ENCODE data around the gene PTPRJ.

PTPRJ gene

DNA sequence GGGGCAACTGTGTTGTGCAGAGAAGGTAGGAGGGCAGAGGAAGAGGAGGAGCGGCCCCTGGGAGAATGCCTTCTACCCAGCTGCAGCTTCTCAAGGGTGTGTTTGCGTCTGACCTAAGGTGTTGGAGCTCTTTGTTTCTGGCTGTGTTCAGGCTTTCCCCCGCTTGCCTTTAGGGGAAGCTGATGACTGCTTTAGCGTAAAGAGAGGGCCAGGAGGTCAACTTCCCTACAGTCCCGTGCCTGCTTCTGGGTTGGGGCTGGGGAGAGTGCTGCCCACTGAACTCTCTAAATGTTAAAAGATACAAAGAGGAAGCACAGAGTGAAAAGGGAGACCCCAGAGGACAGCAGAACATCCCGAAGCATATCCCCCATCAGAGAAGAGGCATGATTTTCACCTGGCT, 99.2 kb downstream of the PTPRJ start:
- Histone ChIP-seq H3K4me3 (ENCODE audit: low read depth, low read length) (no peak overlapping the region), H3K9me3 (ENCODE audit: control insufficient read depth, insufficient read depth, low read depth, low read length) (no peaks in the 10 kb centered on the region), H3K4me1 (ENCODE audit: control insufficient read depth, insufficient read depth, low read length) (0 out of 2 replicates have a peak, but pooled peaks cover 3% of the 10 kb centered on the region), H3K27me3 (ENCODE audit: control insufficient read depth, insufficient read depth, low read length) (no peaks in the 10 kb centered on the region), H3K9ac (ENCODE audit: low read length) (no peak overlapping the region), H3K27ac (ENCODE audit: low read depth, low read length) (no peak overlapping the region), H3K36me3 (ENCODE audit: control insufficient read depth, insufficient read depth, low read length) (no peaks in the 10 kb centered on the region)

DNA sequence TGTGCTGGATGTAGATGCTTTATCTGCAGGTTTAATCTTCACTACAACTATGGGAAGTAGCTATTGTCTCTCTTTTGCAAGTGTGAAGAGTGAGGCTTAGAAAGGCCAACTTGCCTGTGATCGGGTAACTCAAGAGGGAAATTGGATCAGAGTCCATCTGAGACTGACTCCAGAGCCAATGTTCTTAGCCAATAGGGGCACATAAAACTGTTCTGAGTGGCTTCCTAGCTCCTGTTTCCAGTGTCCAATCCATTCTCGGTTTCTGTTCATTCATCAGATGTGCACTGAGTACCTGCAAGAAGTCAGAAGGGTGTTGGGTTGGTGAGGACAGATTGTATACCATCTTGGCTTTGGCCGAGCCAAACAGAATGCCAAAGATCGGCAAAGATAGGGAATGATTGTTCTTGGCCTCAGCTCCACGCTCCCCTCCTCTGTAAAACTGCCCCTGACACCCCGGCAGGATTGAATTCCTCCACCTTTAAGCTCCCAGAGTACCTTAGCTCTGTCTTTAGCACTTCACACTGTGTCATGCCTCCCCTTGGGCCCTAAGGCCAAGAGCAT, 100.0 kb downstream of the PTPRJ start:
- Histone ChIP-seq H3K27ac (ENCODE audit: low read depth, low read length) (no peak overlapping the region), H3K36me3 (ENCODE audit: control insufficient read depth, insufficient read depth, low read length) (no peaks in the 10 kb centered on the region), H3K9ac (ENCODE audit: low read length) (no peak overlapping the region)

DNA sequence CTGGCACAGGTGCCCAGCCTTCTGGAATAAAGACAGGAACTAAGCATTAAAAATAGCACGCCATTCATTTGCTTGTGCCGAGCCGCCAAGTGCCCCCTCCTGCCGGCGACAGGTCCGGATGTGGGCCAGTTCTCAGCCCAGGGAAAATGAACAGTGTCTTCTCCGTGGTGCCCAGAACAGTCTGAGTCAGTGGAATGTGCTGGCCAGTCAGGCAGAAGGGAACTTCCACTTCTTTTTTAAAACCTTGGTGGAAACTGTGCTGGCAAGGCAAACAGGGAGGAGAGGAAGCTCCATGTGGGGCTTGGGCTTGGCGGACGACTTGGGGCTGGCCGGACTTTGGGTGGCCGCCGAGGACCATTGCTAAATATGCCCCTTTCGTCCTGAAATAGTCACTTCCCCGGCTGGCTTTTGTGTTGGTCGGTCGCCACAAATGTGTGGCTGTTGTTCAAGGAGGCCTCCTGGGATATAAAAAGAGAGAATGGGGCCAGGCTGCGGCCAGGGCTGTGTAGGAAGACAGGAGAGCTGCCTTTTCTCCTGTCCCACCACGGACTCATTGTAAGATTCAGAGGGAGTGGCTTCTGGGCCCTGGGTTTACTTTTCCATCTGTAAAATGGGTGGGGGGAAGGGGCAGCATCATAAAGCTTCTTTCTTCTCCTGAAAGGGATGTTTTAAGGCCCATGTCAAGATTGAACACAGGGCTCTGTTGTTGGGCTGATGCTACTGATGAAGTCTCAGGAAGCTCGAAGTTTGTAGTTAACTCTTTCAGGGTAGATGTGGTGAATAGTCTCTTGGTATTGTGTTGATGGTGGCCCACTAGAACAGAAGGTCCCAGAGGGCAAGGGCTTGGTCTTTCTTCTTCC, 101.0 kb downstream of the PTPRJ start:
- no peaks in the 10 kb centered on the region for H3K4me1 ChIP-seq (ENCODE audit: control insufficient read depth, insufficient read depth, low read length)
- no peak overlapping the region for H3K9ac ChIP-seq (ENCODE audit: low read length)
- H3K4me3 ChIP-seq (ENCODE audit: low read depth, low read length): no peak overlapping the region
- no peak overlapping the region for H3K27ac ChIP-seq (ENCODE audit: low read depth, low read length)
- H3K27me3 ChIP-seq (ENCODE audit: control insufficient read depth, insufficient read depth, low read length): no peaks in the 10 kb centered on the region
- no peaks in the 10 kb centered on the region for H3K9me3 ChIP-seq (ENCODE audit: control insufficient read depth, insufficient read depth, low read depth, low read length)
- no peaks in the 10 kb centered on the region for H3K36me3 ChIP-seq (ENCODE audit: control insufficient read depth, insufficient read depth, low read length)

More for the DNA sequence above, 100.0 kb downstream of the PTPRJ start:
- no peaks in the 10 kb centered on the region for H3K27me3 ChIP-seq (ENCODE audit: control insufficient read depth, insufficient read depth, low read length)
- 0 out of 2 replicates have a peak, but pooled peaks cover 3% of the 10 kb centered on the region for H3K4me1 ChIP-seq (ENCODE audit: control insufficient read depth, insufficient read depth, low read length)
- no peak overlapping the region for H3K4me3 ChIP-seq (ENCODE audit: low read depth, low read length)
- H3K9me3 ChIP-seq (ENCODE audit: control insufficient read depth, insufficient read depth, low read depth, low read length): no peaks in the 10 kb centered on the region

DNA sequence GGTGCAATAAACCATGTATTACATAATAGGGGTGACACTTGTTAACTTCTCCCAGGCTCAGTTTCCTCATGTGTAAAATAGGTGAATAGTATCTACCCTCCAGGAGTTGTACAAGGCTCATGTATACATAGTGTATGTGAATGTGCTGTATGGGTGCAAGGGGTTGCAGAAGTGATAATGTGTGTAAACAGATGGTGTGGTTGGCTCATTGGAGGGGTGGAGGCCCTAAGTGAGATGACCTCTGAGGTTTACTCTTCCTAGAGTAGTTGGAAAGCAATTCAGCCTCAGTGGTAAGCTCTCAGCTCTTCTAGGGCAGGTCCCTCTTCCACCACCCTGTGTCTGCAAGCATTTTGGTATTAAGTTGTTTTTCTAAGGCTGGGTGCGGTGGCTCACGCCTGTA, 102.4 kb downstream of the PTPRJ start:
- Histone ChIP-seq H3K27ac (ENCODE audit: low read depth, low read length) (no peak overlapping the region), H3K9me3 (ENCODE audit: control insufficient read depth, insufficient read depth, low read depth, low read length) (no peaks in the 10 kb centered on the region)

DNA sequence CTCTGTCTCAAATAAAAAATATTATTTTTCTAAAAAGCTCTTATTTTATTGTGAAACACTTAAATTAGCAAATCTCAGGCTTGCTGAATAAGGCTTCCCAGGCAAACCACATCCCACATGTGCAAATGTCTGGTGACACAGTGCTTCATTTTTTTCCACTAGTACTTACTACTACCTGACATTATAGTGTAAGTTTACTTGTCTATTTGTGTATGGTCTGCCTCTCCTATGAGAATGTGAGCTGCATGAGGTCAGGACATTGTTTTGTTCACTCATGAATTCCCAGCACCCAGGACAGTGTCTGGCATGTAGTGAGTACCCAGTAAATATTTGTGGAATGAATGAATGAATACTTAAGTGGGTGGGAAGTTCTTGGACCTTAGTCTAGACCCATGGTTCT, 103.1 kb downstream of the PTPRJ start:
- Histone ChIP-seq H3K9me3 (ENCODE audit: control insufficient read depth, insufficient read depth, low read depth, low read length) (no peaks in the 10 kb centered on the region), H3K9ac (ENCODE audit: low read length) (no peak overlapping the region), H3K27ac (ENCODE audit: low read depth, low read length) (no peak overlapping the region), H3K36me3 (ENCODE audit: control insufficient read depth, insufficient read depth, low read length) (no peaks in the 10 kb centered on the region), H3K4me1 (ENCODE audit: control insufficient read depth, insufficient read depth, low read length) (peaks cover 5% of the 10 kb centered on the region), H3K4me3 (ENCODE audit: low read depth, low read length) (no peak overlapping the region), H3K27me3 (ENCODE audit: control insufficient read depth, insufficient read depth, low read length) (no peaks in the 10 kb centered on the region)

More for the DNA sequence above, 102.4 kb downstream of the PTPRJ start:
- H3K9ac ChIP-seq (ENCODE audit: low read length): no peak overlapping the region
- no peak overlapping the region for H3K4me3 ChIP-seq (ENCODE audit: low read depth, low read length)
- no peaks in the 10 kb centered on the region for H3K36me3 ChIP-seq (ENCODE audit: control insufficient read depth, insufficient read depth, low read length)
- H3K27me3 ChIP-seq (ENCODE audit: control insufficient read depth, insufficient read depth, low read length): no peaks in the 10 kb centered on the region
- H3K4me1 ChIP-seq (ENCODE audit: control insufficient read depth, insufficient read depth, low read length): no peaks in the 10 kb centered on the region

DNA sequence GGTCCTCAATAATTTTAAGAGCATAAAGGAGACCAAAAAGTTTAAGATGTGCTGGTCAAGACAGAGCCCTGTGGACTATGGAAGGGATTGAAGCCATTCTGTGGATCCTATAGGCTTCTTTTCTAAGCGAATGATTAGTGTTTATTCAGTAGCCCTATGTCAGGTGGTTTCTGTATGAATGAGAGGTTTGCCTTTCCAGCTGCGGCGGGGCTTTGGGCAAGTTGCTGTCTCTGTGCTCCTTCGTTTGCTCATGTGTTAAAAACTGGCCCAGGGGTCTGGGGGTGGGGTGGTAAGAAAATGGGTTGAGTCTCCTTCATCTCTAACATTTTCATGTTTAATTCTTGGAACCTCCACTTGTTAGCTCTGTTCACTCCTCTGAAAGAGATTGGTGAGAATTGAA, 105.3 kb downstream of the PTPRJ start:
- no peaks in the 10 kb centered on the region for H3K27me3 ChIP-seq (ENCODE audit: control insufficient read depth, insufficient read depth, low read length)
- H3K9ac ChIP-seq (ENCODE audit: low read length): no peak overlapping the region
- H3K9me3 ChIP-seq (ENCODE audit: control insufficient read depth, insufficient read depth, low read depth, low read length): no peaks in the 10 kb centered on the region
- no peak overlapping the region for H3K4me3 ChIP-seq (ENCODE audit: low read depth, low read length)
- H3K36me3 ChIP-seq (ENCODE audit: control insufficient read depth, insufficient read depth, low read length): no peaks in the 10 kb centered on the region
- H3K27ac ChIP-seq (ENCODE audit: low read depth, low read length): no peak overlapping the region
- peaks cover 17% of the 10 kb centered on the region for H3K4me1 ChIP-seq (ENCODE audit: control insufficient read depth, insufficient read depth, low read length)

DNA sequence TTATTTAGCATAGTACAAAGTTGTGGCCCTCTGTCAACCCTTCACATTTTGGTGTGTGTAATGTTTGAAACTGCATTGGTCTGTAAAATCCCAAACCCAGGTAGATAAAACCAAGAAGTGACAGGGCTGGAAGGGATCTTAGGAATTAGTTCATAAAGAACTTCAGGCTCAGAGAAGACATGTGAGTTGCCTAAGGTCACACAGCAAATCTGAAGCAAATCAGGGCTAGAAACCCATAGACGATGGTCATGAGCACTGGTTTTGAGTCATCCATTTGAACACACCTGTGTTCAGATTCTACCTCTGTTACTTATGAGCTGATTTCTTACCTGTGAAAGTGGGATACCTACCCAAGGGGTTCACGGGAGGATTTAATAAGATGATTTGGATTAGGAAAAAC, 107.1 kb downstream of the PTPRJ start:
- Histone ChIP-seq H3K4me1 (ENCODE audit: control insufficient read depth, insufficient read depth, low read length) (peaks cover 19% of the 10 kb centered on the region), H3K9ac (ENCODE audit: low read length) (no peak overlapping the region), H3K27me3 (ENCODE audit: control insufficient read depth, insufficient read depth, low read length) (no peaks in the 10 kb centered on the region), H3K27ac (ENCODE audit: low read depth, low read length) (no peak overlapping the region), H3K4me3 (ENCODE audit: low read depth, low read length) (no peak overlapping the region), H3K36me3 (ENCODE audit: control insufficient read depth, insufficient read depth, low read length) (no peaks in the 10 kb centered on the region), H3K9me3 (ENCODE audit: control insufficient read depth, insufficient read depth, low read depth, low read length) (no peaks in the 10 kb centered on the region)

DNA sequence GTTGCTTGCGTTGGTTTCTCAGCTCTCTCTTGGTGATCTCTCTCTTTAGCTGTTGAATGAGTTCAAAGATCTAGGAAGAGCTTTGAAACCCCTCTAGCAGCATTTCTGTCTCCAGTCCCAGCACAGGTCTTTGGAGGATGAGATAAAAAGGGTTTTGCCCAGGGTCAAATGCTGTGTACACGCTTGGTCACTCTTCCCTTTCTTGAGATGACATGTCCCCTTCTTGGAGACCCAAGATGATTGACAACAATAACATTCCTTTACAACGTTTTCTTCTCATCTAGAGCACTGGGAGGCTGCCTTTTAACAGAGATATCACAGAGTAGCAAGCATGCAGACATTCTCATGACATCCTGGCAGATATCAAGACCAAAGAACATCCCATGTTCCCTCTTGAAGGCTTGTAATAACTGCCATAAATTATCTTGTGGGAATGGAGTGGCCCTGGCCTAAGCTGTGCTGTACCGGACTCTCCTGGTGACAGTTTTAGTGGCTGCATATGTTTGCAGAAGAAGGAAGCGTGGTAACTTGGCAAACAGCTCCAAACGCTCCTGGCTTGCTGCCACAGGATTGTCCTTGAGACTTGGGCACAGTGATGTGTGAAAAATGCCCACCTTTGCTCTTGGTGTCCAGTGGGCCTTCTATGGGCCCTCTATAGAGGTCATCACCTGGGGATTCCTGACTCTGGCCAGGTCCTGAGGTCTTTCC, 107.8 kb downstream of the PTPRJ start:
- Histone ChIP-seq H3K36me3 (ENCODE audit: control insufficient read depth, insufficient read depth, low read length) (no peaks in the 10 kb centered on the region), H3K4me1 (ENCODE audit: control insufficient read depth, insufficient read depth, low read length) (peaks cover 19% of the 10 kb centered on the region), H3K9me3 (ENCODE audit: control insufficient read depth, insufficient read depth, low read depth, low read length) (no peaks in the 10 kb centered on the region), H3K4me3 (ENCODE audit: low read depth, low read length) (no peak overlapping the region), H3K27me3 (ENCODE audit: control insufficient read depth, insufficient read depth, low read length) (no peaks in the 10 kb centered on the region), H3K27ac (ENCODE audit: low read depth, low read length) (no peak overlapping the region), H3K9ac (ENCODE audit: low read length) (no peak overlapping the region)

DNA sequence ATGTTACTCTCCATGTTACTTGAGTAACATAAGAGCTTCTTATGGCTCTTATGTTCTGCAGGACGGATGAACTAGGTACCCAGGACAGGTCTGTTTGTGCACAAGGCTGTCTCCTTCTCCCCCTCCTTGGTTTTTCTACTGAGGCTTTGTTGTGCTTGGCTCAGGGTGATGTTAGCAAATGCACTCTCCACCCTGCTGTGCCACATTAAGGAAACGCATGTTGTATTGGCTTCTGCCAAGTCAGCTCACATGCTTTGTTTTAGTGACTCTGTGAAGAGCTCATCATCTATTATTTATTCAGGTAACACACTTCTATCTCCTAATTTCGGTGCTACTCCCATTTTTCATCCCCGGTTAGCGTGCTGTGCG, 108.3 kb downstream of the PTPRJ start:
- Histone ChIP-seq H3K36me3 (ENCODE audit: control insufficient read depth, insufficient read depth, low read length) (no peaks in the 10 kb centered on the region), H3K4me1 (ENCODE audit: control insufficient read depth, insufficient read depth, low read length) (peaks cover 19% of the 10 kb centered on the region), H3K9ac (ENCODE audit: low read length) (no peak overlapping the region), H3K4me3 (ENCODE audit: low read depth, low read length) (no peak overlapping the region), H3K27me3 (ENCODE audit: control insufficient read depth, insufficient read depth, low read length) (no peaks in the 10 kb centered on the region), H3K27ac (ENCODE audit: low read depth, low read length) (no peak overlapping the region), H3K9me3 (ENCODE audit: control insufficient read depth, insufficient read depth, low read depth, low read length) (no peaks in the 10 kb centered on the region)

DNA sequence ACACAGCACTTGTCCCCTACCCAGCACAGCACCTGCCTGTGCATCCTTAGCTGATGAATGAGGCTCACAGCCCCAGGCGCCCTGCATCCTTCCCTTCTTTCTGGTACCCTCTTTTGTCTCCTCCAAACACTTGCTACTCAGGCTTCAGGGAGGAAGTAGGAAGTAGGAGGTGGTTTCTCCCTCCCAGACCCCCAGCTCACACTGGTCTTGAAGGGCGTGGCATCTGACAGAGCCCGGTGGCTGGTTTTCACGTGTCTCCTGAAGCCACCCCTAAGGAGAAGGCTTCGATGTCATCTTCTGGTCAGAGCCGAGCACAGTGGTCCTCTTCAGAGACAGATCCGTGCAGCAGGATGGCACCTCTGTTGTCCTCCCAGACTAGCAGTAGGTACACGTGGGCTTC, 109.8 kb downstream of the PTPRJ start:
- Histone ChIP-seq H3K4me1 (ENCODE audit: control insufficient read depth, insufficient read depth, low read length) (peaks cover 19% of the 10 kb centered on the region), H3K9me3 (ENCODE audit: control insufficient read depth, insufficient read depth, low read depth, low read length) (no peaks in the 10 kb centered on the region), H3K9ac (ENCODE audit: low read length) (no peak overlapping the region), H3K27me3 (ENCODE audit: control insufficient read depth, insufficient read depth, low read length) (no peaks in the 10 kb centered on the region), H3K36me3 (ENCODE audit: control insufficient read depth, insufficient read depth, low read length) (no peaks in the 10 kb centered on the region), H3K4me3 (ENCODE audit: low read depth, low read length) (no peak overlapping the region), H3K27ac (ENCODE audit: low read depth, low read length) (no peak overlapping the region)

Measured in HUES6 (cell line).